Measurements from ENCODE around the gene IL17RE. TPM values are rescaled to one million over a fixed set of nuclear protein-coding genes. Genes with fewer than 3 reads are reported as not detected.
"Not testable (repeated sequence)": the region's sequence is repeated elsewhere in the genome, so short reads cannot be mapped to it uniquely, and the experiment has no call there.

Gene IL17RE
- total RNA-seq, 8 experiments from 2014 or later: 0.23 to 1.8 (median 0.45) TPM

DNA sequence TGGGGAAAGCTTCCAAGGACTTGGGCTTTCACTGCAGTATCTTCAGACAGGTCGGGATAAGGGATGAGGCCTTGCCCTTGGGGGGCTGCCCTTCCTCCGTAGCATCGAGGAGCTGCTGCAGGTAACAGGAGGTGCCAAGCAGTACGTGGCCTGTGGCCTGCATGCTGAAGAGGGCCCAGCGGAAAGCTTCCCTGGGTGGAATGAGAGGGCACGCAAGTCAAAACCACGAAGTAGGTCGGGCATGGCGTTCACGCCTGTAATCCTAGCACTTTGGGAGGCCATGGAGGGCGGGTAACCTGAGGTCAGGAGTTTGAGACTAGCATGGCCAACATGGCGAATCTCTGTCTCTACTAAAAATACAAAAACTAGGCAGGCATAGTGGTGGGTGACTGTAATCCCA is 35.5 kb upstream of the IL17RE start:
- ATAC-seq (replicated peaks in 6 of 8): no peak
- peaks cover 0 to 11% of the 10 kb centered on the region in 2 donors for H3K4me1 ChIP-seq (replicated peaks in 1 of 2)
- WGBS, 10 experiments: 73 to 100% (median 84%) methylated on average over 1 to 4 of the region's 12 CpGs; no CpG with 5 or more reads in 4 of the 10 experiments
- no peak overlapping the region for H3K27ac ChIP-seq
- in situ Hi-C loops (cut with MboI; ENCODE audit: low pct_unique_long_range_greater_than_20kb in 2 of 9, low sequenced_read_pairs in 9 of 9, unreplicated experiment in 9 of 9): no loop called here
- no peak overlapping the region for H3K4me3 ChIP-seq

DNA sequence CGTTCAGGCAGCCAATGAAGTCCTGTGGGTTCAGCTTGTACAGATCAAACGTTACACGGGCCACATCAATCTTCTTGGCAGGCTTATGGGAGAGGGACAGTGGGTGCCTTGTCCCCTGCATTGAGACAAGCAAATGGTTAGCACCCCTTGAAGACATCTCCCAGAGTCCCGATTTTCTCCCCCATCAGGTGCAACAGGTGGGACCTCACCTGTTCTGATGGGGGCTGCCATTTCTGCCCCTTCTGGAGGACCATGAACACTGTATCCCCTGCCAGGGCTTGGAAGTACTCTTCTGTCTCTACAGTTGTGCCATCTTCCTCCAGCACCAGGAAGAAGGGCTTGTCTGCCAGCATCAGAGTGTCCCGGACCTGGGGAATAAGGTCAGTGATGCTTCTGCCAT is 32.7 kb upstream of the IL17RE start:
- in situ Hi-C loops (cut with MboI; ENCODE audit: low pct_unique_long_range_greater_than_20kb in 2 of 9, low sequenced_read_pairs in 9 of 9, unreplicated experiment in 9 of 9): no loop called here
- Histone ChIP-seq H3K4me3 (no peak overlapping the region), H3K4me1 (replicated peaks in 1 of 2) (no peaks in the 10 kb centered on the region), H3K27ac (no peak overlapping the region)
- 54 to 100% (median 72%) methylated on average over 1 to 2 of the region's 5 CpGs; no CpG with 5 or more reads in 6 of the 10 experiments for WGBS, 10 experiments
- ATAC-seq (replicated peaks in 6 of 8): no peak

DNA sequence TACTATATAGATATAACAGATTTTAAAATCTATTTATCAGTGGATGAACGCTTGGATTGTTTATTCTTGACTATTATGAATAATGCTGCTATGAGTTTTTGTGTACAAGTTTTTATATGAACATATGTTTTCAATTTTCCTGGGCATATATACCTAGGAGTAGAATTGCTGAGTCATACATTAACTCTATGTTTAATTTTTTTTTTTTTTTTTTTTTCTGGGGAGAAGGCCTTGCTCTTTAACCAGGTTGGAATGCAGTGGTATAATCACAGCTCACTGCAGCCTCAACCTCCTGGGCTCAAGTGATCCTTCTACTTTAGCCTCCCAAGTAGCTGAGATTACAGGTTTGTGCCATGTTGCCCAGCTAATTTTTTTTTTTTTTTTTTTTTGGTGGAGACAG is 31.7 kb upstream of the IL17RE start:
- Histone ChIP-seq H3K27ac (no peak overlapping the region), H3K4me1 (replicated peaks in 1 of 2) (no peaks in the 10 kb centered on the region), H3K4me3 (no peak overlapping the region)
- peak in 2 of 8 experiments; percentile 41 to 58 for ATAC-seq (replicated peaks in 6 of 8)
- in situ Hi-C loops (cut with MboI; ENCODE audit: low pct_unique_long_range_greater_than_20kb in 2 of 9, low sequenced_read_pairs in 9 of 9, unreplicated experiment in 9 of 9): no loop called here
- 0 to 100% (median 73%) methylated on average over 1 of the region's 1 CpG for WGBS, 10 experiments

DNA sequence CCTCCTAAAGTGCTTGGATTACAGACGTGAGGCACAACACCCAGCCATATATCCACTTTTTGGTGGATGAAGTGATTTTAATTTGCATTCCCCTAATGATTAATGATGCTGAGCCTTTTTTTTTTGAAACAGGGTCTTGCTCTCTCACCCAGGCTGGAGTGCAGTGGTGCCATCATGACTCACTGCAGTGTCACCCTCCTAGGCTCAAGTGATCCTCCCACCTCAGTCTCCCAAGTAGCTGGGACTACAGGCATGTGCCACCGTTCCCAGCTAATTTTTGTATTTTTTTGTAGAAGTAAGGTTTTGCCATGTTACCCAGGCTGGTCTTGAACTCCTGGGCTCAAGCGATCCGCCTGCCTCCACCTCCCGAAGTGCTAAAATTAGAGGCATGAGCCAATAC is 30.6 kb upstream of the IL17RE start:
- H3K27ac ChIP-seq; H3K4me3 ChIP-seq; H3K4me1 ChIP-seq (replicated peaks in 1 of 2); ATAC-seq (replicated peaks in 6 of 8); in situ Hi-C loops (cut with MboI; ENCODE audit: low pct_unique_long_range_greater_than_20kb in 2 of 9, low sequenced_read_pairs in 9 of 9, unreplicated experiment in 9 of 9): not testable (repeated sequence)
- WGBS, 10 experiments: 76 to 100% (median 90%) methylated on average over 2 to 5 of the region's 5 CpGs; no CpG with 5 or more reads in 1 of the 10 experiments

DNA sequence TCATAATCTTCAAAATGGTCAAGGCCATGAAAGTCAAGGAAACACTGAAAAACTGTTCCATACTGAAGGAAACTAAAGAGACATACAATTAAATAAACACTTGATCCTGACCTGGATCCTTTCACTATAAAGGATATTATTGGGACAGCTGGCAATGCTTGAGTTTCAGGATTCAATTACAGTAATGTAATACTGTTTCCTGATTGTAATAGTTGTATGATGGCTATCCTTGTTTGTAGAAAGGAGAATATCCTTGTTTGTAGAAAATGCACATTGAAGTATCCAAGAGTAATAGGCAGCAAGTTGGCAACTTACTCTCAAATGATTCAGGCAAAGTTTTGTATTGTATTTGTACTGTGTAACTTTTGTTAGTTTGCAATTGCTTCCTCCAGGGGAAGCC is 27.2 kb upstream of the IL17RE start:
- in situ Hi-C loops (cut with MboI; ENCODE audit: low pct_unique_long_range_greater_than_20kb in 2 of 9, low sequenced_read_pairs in 9 of 9, unreplicated experiment in 9 of 9): no loop called here
- ATAC-seq (replicated peaks in 6 of 8): no peak
- H3K4me3 ChIP-seq: no peak overlapping the region
- no peaks in the 10 kb centered on the region for H3K4me1 ChIP-seq (replicated peaks in 1 of 2)
- H3K27ac ChIP-seq: no peak overlapping the region

DNA sequence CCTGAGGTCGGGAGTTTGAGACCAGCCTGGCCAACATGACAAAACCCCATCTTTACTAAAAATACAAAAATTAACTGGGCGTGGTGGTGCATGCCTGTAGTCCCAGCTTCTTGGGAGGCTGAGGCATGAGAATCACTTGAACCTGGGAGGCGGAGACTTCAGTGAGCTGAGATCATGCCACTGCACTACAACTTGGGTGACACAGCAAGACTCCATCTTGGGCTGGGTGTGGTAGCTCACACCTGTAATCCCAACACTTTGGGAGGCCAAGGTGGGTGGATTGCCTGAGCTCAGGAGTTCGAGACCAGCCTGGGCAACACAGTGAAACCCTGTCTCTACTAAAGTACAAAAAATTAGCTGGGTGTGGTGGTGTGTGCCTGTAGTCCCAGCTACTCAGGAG is 26.4 kb upstream of the IL17RE start:
- 20 to 100% (median 86%) methylated on average over 1 to 2 of the region's 4 CpGs; no CpG with 5 or more reads in 6 of the 10 experiments for WGBS, 10 experiments
- in situ Hi-C loops (cut with MboI; ENCODE audit: low pct_unique_long_range_greater_than_20kb in 2 of 9, low sequenced_read_pairs in 9 of 9, unreplicated experiment in 9 of 9); H3K4me3 ChIP-seq; H3K4me1 ChIP-seq (replicated peaks in 1 of 2); H3K27ac ChIP-seq; ATAC-seq (replicated peaks in 6 of 8): not testable (repeated sequence)

DNA sequence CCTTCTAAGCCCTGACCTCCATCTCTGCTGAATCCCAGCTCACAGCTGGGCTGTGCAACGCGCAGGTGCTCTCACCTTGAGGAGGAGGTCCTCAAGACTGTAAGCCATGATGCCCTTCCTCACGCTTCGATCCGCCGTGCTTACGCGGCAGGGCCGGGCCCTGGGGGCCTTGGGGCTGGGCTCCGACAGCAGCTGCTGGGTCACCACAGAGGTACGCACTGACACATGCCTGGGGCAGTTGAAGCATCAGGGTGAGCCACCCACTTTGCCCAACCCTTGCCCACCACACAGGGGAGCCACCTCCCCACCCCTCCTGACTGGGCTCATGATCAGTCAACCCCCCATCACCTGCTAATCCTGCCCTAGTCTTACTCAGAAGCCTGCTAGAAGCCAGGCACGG is 25.7 kb upstream of the IL17RE start:
- H3K4me3 ChIP-seq: no peak overlapping the region
- WGBS, 10 experiments: 42 to 80% (median 55%) methylated on average over 1 to 2 of the region's 12 CpGs; no CpG with 5 or more reads in 6 of the 10 experiments
- in situ Hi-C loops (cut with MboI; ENCODE audit: low pct_unique_long_range_greater_than_20kb in 2 of 9, low sequenced_read_pairs in 9 of 9, unreplicated experiment in 9 of 9): no loop called here
- ATAC-seq (replicated peaks in 6 of 8): no peak
- H3K27ac ChIP-seq: no peak overlapping the region
- no peaks in the 10 kb centered on the region for H3K4me1 ChIP-seq (replicated peaks in 1 of 2)

DNA sequence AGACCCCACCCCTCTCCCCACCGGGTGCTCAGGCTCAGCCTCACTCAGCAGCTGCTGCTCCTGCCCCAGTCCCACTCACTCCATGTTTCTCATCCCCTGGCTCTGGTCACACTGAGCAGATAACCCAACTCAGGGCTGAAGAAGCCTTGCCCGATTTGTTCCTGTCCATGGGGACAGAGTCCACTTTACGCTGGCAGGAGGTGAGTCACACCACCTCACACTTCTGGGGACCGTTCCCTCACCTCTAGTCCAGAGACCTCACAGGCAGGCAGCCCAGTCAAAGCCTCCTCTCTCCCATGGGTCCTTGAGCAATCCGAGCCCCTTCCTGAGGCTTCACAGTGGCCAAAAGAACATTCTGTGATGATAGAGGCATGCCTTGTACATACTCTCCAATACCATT is 23.9 kb upstream of the IL17RE start:
- H3K4me3 ChIP-seq: no peak overlapping the region
- 40 to 67% methylated on average over 1 to 2 of the region's 5 CpGs; no CpG with 5 or more reads in 8 of the 10 experiments for WGBS, 10 experiments
- no peak for ATAC-seq (replicated peaks in 6 of 8)
- in situ Hi-C loops (cut with MboI; ENCODE audit: low pct_unique_long_range_greater_than_20kb in 2 of 9, low sequenced_read_pairs in 9 of 9, unreplicated experiment in 9 of 9): no loop called here
- H3K27ac ChIP-seq: no peak overlapping the region
- no peaks in the 10 kb centered on the region for H3K4me1 ChIP-seq (replicated peaks in 1 of 2)

DNA sequence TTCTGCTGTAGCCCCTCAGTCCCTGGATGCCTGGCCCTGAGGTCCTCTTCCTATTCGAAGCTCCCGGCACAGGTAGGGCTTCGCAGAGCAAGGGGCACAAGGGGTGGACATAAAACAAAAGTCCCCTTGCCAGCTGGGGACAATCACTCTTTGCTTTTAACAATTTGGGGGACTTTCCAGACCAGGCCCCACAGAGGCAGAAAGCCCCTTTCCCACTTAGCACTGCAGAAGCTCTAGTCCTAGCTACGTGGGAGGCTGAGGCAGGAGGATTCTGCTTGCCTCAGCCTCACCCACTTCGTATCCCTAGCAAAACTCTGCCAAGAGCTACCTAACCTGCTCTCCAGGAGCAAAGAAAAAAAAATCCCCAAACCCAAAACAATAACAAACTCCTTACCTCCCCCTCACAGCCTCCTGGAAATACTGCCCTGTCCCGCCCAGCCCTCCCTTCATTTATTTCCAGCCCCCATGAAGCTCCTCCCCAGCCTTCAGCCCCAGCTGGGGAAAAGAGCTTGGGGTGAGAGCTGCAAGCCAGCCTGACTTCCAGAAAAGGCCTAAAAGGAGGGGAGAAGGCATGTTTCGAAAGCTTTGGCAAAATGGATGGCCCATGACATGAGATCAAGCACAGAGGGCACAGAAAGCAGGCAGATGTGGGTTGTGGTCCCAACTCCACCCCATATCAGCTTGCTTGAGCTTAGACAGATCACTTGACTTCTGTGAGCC is 22.7 kb upstream of the IL17RE start, which contains the start of gene CIDEC:
TSS of gene CIDEC (minus strand) at position 424 of the 720 bp plus-strand sequence. CDS start 1,767 bp downstream, outside the sequence.
- WGBS, 10 experiments: 33 to 100% (median 100%) methylated on average over 1 to 4 of the region's 7 CpGs; no CpG with 5 or more reads in 3 of the 10 experiments
- H3K4me1 ChIP-seq (replicated peaks in 1 of 2): no peaks in the 10 kb centered on the region
- ATAC-seq (replicated peaks in 6 of 8): no peak
- in situ Hi-C loops (cut with MboI; ENCODE audit: low pct_unique_long_range_greater_than_20kb in 2 of 9, low sequenced_read_pairs in 9 of 9, unreplicated experiment in 9 of 9): no loop called here
- no peak within 1 kb of the TSS for H3K27ac ChIP-seq
- H3K4me3 ChIP-seq: no peak within 1 kb of the TSS

DNA sequence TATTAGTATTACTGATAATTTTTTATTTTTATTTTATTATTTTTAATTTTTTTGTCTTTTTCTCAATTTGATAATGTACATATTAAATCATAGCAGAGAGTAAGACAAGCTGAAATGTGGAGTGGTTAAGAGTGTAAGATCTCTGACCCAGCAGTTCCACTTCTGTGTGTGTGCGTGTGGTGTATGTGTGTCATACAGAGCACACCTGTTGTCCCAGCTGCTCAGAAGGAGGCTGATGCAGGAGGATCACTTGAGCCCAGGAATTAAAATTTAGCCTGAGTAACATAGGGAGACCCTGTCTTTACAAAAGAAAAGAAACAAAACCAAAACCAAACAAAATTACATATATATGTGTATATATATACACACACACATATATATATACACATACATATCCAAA is 21.2 kb upstream of the IL17RE start:
- WGBS, 10 experiments: 100% methylated on average over 1 of the region's 1 CpG; no CpG with 5 or more reads in 6 of the 10 experiments
- H3K27ac ChIP-seq: no peak overlapping the region
- in situ Hi-C loops (cut with MboI; ENCODE audit: low pct_unique_long_range_greater_than_20kb in 2 of 9, low sequenced_read_pairs in 9 of 9, unreplicated experiment in 9 of 9): no loop called here
- no peak for ATAC-seq (replicated peaks in 6 of 8)
- H3K4me3 ChIP-seq: no peak overlapping the region
- no peaks in the 10 kb centered on the region for H3K4me1 ChIP-seq (replicated peaks in 1 of 2)

DNA sequence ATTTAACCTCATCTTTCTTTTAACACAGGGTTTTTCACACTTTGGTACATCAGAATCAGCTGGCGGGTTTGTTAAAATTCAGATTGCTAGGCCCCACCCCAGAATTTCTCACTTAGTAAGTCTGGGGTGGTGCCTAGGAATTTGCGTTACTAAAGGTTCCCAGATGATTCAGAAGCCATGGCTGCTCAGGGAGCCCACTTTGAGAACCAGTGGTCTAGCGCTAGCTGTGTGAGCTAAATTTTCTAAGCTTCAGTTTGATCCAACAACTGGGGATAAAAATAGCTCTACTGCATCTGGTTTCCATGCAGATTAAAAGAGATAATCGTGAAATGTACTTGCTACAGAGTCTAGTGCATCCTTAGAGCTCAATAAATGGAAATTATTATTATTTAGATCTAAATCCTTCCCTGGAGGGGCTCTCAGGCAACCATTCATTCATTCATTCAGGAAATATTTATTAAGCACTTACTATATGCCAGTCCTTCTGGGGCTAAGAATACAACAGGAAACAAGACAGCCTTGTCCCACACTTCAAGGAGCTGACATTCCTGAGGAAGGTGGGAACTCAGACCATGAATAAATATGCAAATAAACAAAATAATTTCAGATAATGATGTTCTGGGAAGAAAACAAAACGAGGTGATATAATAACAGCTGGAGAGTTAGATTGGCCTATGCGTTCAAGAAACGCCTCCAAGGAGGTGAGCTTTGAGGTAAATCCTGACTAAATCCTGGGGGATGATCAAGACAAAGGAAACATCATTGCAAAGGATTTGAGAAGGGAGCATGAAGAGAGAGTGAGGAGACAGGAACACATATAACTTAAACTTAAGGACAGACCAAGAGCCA is 18.7 kb upstream of the IL17RE start:
- peak in 3 of 8 experiments; percentile 71 to 76 (median 72) for ATAC-seq (replicated peaks in 6 of 8)
- Histone ChIP-seq H3K4me1 (replicated peaks in 1 of 2) (no peaks in the 10 kb centered on the region), H3K4me3 (no peak overlapping the region), H3K27ac (no peak overlapping the region)
- in situ Hi-C loops (cut with MboI; ENCODE audit: low pct_unique_long_range_greater_than_20kb in 2 of 9, low sequenced_read_pairs in 9 of 9, unreplicated experiment in 9 of 9): no loop called here
- 21 to 89% (median 62%) methylated on average over 1 to 7 of the region's 7 CpGs for WGBS, 10 experiments

DNA sequence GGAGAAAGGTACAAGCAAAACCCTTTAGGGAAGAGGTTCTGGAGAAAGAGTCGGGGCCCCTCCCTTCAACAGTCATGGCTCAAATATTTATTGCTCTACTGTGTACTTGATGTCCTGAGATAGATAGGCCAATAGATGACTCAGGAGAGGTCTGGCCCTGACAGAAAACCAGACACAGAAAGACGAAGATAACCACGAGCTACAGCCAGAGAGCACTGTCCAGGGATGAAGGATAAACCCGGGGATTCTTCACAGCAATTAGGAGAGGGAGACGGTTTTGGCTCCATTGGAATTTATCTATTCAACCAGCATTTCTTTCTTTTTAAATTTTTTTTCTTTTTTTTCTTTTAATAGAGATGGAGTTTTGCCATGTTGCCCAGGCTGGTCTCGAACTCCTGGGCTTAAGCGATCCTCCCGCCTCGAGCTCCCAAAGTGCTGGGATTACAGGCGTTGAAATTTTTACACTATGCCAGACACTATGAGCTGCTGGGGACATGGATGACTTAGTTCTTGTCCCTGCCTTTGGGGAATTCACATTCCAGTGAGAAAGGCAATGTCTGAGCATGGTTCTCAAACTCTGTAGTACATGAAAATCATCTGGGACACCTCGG is 18.0 kb upstream of the IL17RE start:
- 5 to 95% (median 81%) methylated on average over 2 to 11 of the region's 11 CpGs; no CpG with 5 or more reads in 1 of the 10 experiments for WGBS, 10 experiments
- ATAC-seq (replicated peaks in 6 of 8): peak in 3 of 8 experiments; percentile 74 to 94 (median 92)
- Histone ChIP-seq H3K27ac (no peak overlapping the region), H3K4me3 (no peak overlapping the region), H3K4me1 (replicated peaks in 1 of 2) (no peaks in the 10 kb centered on the region)
- in situ Hi-C loops (cut with MboI; ENCODE audit: low pct_unique_long_range_greater_than_20kb in 2 of 9, low sequenced_read_pairs in 9 of 9, unreplicated experiment in 9 of 9): no loop called here

DNA sequence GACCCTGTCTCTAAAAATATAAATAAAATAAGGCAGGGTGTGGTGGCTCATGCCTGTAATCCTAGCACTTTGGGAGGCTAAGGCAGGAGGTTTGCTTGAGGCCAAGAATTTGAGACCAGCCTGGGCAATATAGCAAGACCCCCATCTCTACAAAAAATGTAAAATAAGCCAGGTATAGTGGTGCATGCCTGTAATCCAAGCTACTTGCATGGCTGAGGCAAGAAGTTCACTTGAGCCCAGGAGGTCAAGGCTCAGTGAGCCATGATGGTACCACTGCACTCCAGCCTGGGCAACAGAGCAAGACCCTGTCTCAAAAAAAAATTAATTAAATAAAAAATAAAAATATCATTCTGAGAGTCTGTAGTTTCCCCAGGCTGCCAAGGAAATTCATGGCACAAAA is 16.3 kb upstream of the IL17RE start:
- ATAC-seq (replicated peaks in 6 of 8): no peak
- no peak overlapping the region for H3K27ac ChIP-seq
- peaks cover 3% of the 10 kb centered on the region in 2 donors for H3K4me1 ChIP-seq (replicated peaks in 1 of 2)
- no peak overlapping the region for H3K4me3 ChIP-seq
- in situ Hi-C loops (cut with MboI; ENCODE audit: low pct_unique_long_range_greater_than_20kb in 2 of 9, low sequenced_read_pairs in 9 of 9, unreplicated experiment in 9 of 9): no loop called here

Data from motor neuron (in vitro differentiated cells).